ENCODE measurements around the gene DCDC1.

DCDC1 gene

DNA sequence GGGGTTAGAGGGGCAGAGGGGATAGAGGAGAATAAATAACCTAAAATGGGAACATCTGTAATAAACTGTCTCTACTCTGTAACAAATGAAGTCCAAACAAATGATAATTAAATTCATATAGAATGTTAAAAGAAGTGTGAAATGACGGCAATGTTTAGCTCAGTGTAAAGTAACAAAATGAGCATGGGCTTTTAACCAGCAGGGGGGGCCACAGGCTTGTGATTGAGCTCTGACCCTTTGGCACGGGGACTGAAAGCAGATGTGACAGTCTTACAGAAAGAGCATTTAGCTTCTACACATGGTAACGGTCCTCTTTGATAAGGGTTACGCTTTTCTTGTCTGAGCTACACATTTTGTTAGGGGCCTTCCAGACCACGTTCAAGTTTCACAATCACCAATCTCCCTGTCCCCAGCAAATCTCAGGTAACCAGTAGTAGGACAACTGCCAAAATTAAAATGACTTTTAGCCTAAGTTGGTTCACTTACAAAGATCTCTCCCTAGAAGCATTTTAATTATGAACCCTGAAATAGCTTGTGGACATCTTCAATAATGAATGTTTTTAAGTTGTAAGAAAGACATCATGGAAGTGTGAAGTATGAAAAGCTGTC, 262.5 kb downstream of the DCDC1 start:
- no peaks in the 10 kb centered on the region for H3K4me1 Mint-ChIP-seq
- H3K36me3 Mint-ChIP-seq (ENCODE audit: low read depth) = no peaks in the 10 kb centered on the region
- no peaks in the 10 kb centered on the region for H3K27me3 Mint-ChIP-seq (ENCODE audit: low read depth)
- no peak overlapping the region for H3K27ac Mint-ChIP-seq
- TF ChIP-seq, protein P1, sequence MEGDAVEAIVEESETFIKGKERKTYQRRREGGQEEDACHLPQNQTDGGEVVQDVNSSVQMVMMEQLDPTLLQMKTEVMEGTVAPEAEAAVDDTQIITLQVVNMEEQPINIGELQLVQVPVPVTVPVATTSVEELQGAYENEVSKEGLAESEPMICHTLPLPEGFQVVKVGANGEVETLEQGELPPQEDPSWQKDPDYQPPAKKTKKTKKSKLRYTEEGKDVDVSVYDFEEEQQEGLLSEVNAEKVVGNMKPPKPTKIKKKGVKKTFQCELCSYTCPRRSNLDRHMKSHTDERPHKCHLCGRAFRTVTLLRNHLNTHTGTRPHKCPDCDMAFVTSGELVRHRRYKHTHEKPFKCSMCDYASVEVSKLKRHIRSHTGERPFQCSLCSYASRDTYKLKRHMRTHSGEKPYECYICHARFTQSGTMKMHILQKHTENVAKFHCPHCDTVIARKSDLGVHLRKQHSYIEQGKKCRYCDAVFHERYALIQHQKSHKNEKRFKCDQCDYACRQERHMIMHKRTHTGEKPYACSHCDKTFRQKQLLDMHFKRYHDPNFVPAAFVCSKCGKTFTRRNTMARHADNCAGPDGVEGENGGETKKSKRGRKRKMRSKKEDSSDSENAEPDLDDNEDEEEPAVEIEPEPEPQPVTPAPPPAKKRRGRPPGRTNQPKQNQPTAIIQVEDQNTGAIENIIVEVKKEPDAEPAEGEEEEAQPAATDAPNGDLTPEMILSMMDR (IDR thresholded peaks at IDR 0.05; ENCODE audit: unreplicated experiment in 3 of 3) = peak; percentile 56 to 75 (median 64)
- H3K9me3 Mint-ChIP-seq = no peaks in the 10 kb centered on the region
- H3K4me3 Mint-ChIP-seq = no peak overlapping the region

DNA sequence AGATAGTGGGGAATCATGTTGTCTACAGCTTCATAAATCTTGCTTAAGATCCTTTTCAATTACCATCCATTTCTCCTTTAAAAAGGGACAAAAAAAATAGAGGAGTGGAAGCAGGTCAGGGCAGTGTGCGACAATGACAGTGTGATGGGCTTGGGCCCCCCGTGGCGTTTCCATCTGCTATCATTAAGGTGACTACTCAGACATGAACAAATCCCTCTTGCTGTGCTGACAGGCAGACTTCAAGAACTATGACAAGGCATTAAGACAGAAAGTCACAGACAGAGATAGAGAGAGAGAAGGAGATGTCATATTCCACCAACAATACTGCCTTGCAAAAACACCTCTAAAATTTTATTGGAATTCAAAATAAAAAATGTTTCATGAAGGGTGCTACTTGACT, 263.2 kb downstream of the DCDC1 start:
- Mint-ChIP-seq H3K9me3 (no peaks in the 10 kb centered on the region), H3K27ac (no peak overlapping the region), H3K4me3 (no peak overlapping the region), H3K36me3 (ENCODE audit: low read depth) (no peaks in the 10 kb centered on the region), H3K27me3 (ENCODE audit: low read depth) (no peaks in the 10 kb centered on the region), H3K4me1 (no peaks in the 10 kb centered on the region)
- TF ChIP-seq, protein P1 (IDR thresholded peaks at IDR 0.05; ENCODE audit: unreplicated experiment in 3 of 3) = no peak

DNA sequence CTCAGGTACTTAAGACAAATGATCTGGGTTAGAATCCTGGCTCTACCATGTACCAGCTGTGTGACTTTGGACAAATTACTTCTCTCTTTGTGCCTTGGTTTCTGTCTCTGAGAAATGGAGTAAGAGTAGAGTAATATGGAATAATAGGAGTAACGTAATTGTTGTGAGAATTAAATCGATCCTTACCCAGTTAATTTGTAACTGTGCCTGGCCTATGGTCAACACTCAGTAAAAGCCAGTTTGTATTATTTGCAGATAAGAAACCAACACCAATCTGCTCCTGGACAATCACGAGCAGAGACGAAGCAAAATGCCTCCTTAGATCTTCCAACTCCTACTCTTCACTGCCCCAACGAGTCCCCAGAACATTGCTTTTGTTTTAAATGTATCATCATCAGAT, 266.7 kb downstream of the DCDC1 start:
- H3K27ac Mint-ChIP-seq = no peak overlapping the region
- no peaks in the 10 kb centered on the region for H3K4me1 Mint-ChIP-seq
- H3K9me3 Mint-ChIP-seq = no peaks in the 10 kb centered on the region
- H3K36me3 Mint-ChIP-seq (ENCODE audit: low read depth) = no peaks in the 10 kb centered on the region
- TF ChIP-seq, protein P1 (IDR thresholded peaks at IDR 0.05; ENCODE audit: unreplicated experiment in 3 of 3) = no peak
- no peak overlapping the region for H3K4me3 Mint-ChIP-seq
- H3K27me3 Mint-ChIP-seq (ENCODE audit: low read depth) = no peaks in the 10 kb centered on the region

DNA sequence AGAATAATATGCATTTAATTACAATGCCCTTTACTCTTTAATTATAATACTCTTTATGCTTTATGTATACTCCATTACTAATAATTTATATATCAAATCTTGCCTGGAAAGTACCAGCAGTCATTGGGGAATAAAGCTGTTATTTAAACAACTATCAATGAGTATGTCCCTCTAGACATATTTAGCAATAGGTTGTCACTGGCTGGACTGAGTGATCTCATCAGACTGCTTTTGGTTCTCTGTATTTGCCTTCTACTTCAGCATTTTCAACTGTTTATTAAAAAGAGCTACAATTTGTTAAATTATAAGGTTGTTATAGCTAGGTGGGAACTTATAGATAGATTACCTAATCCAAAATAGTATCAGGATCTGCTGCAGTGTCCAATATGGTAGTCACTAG, 267.2 kb downstream of the DCDC1 start:
- no peaks in the 10 kb centered on the region for H3K36me3 Mint-ChIP-seq (ENCODE audit: low read depth)
- H3K27ac Mint-ChIP-seq = no peak overlapping the region
- H3K4me1 Mint-ChIP-seq = no peaks in the 10 kb centered on the region
- H3K9me3 Mint-ChIP-seq = no peaks in the 10 kb centered on the region
- H3K27me3 Mint-ChIP-seq (ENCODE audit: low read depth) = no peaks in the 10 kb centered on the region
- H3K4me3 Mint-ChIP-seq = no peak overlapping the region
- TF ChIP-seq, protein P1 (IDR thresholded peaks at IDR 0.05; ENCODE audit: unreplicated experiment in 3 of 3) = no peak

DNA sequence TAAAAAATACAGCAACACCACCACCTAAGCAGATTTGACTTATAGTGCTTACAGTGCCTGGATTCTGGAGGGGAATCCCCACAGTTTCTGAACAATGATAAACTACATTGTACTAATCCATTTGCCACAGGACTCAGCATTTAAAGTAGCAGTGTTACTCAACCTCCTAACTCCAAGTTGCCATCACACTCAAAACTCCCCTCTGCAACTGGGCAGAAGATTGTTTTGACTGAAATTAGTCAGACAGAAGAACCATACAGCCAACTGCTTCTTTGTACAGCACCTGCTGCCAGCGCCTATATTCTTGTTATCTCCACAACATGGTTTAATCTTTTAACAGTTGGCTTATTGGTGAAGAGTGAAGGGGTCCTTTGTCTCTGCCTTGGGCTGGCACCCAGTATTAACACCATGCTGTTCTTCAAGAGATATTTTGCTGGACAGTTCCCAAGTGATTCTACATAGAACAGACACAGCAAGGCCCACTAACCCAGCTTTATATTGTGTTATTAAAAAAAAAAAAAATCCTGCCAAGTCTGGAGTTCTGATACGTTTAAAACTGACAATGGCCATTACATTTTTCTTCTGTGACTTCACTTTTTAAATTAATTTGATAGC, 273.2 kb downstream of the DCDC1 start:
- H3K36me3 Mint-ChIP-seq (ENCODE audit: low read depth) = no peaks in the 10 kb centered on the region
- no peaks in the 10 kb centered on the region for H3K4me1 Mint-ChIP-seq
- H3K27me3 Mint-ChIP-seq (ENCODE audit: low read depth) = no peaks in the 10 kb centered on the region
- no peaks in the 10 kb centered on the region for H3K9me3 Mint-ChIP-seq
- no peak overlapping the region for H3K4me3 Mint-ChIP-seq
- no peak overlapping the region for H3K27ac Mint-ChIP-seq
- TF ChIP-seq, protein P1 (IDR thresholded peaks at IDR 0.05; ENCODE audit: unreplicated experiment in 3 of 3) = no peak

DNA sequence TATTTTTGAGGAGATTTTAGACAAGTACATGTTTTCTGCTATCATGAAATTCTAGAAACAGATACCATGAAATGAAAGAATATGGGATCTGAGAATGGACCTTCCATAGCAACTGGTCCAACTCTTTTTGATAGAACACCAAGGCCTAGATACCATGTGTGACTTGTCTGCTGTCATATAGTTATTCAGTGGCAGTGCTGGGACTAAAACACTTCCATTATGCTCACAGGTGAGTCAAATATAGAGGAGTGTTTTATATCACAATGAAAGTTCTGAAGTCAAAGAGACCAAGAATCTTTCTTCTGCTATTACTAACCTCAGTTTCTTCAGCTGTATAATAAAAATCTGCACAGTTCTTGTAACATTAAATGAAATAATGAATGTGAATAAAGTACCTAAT, 276.9 kb downstream of the DCDC1 start:
- H3K9me3 Mint-ChIP-seq = peaks cover 18% of the 10 kb centered on the region
- no peaks in the 10 kb centered on the region for H3K4me1 Mint-ChIP-seq
- TF ChIP-seq, protein P1 (IDR thresholded peaks at IDR 0.05; ENCODE audit: unreplicated experiment in 3 of 3) = no peak
- no peak overlapping the region for H3K4me3 Mint-ChIP-seq
- peaks cover 8% of the 10 kb centered on the region for H3K36me3 Mint-ChIP-seq (ENCODE audit: low read depth)
- H3K27me3 Mint-ChIP-seq (ENCODE audit: low read depth) = no peaks in the 10 kb centered on the region
- no peak overlapping the region for H3K27ac Mint-ChIP-seq

All from nephron (organoid).